Right forelimb (tissue), 1 donor: ENCODE measurements around the gene S100A7.

ENCODE experiments used
- DNase-seq: peaks from one replicate; pipeline ENCODE4 v3.0.0-alpha.2; 2018

S100A7 gene

GRCh38 chr1:153460551-153460950, at the start of gene S100A7:
Gene S100A7 (minus strand): TSS chr1:153460651. CDS start chr1:153459013, 1,638 bp downstream.
- no peak for DNase-seq

- no peak for DNase-seq
Observed at GRCh38 chr1:153509729-153510354, 49.4 kb upstream of the S100A7 start.

- DNase-seq = no peak
Observed at GRCh38 chr1:153509036-153509435, 48.6 kb upstream of the S100A7 start.

GRCh38 chr1:153507926-153508583, 47.6 kb upstream of the S100A7 start:
- DNase-seq = no peak

- peak; percentile 87 for DNase-seq
Observed at GRCh38 chr1:153506831-153507413, 46.5 kb upstream of the S100A7 start.

GRCh38 chr1:153506386-153506785, 45.9 kb upstream of the S100A7 start:
- no peak for DNase-seq

- no peak for DNase-seq
Observed at GRCh38 chr1:153505576-153505975, 45.1 kb upstream of the S100A7 start.

GRCh38 chr1:153503766-153504165, 43.3 kb upstream of the S100A7 start:
- DNase-seq = no peak

- no peak for DNase-seq
Observed at GRCh38 chr1:153498746-153499145, 38.3 kb upstream of the S100A7 start.

GRCh38 chr1:153495536-153495935, 35.1 kb upstream of the S100A7 start:
- no peak for DNase-seq

- peak; percentile 86 for DNase-seq
Observed at GRCh38 chr1:153494976-153495535, 34.6 kb upstream of the S100A7 start.

GRCh38 chr1:153493343-153493960, 33.0 kb upstream of the S100A7 start:
- no peak for DNase-seq

- peak; percentile 71 for DNase-seq
Observed at GRCh38 chr1:153490272-153491051, 30.0 kb upstream of the S100A7 start.

GRCh38 chr1:153488731-153489130, 28.3 kb upstream of the S100A7 start:
- no peak for DNase-seq

GRCh38 chr1:153487707-153488106, 27.3 kb upstream of the S100A7 start:
- DNase-seq = no peak

- DNase-seq = no peak
Observed at GRCh38 chr1:153485863-153486262, 25.4 kb upstream of the S100A7 start.

- DNase-seq = no peak
Observed at GRCh38 chr1:153483776-153484175, 23.3 kb upstream of the S100A7 start.

GRCh38 chr1:153481124-153481523, 20.7 kb upstream of the S100A7 start:
- DNase-seq = no peak

GRCh38 chr1:153478692-153479618, 18.5 kb upstream of the S100A7 start:
- DNase-seq = no peak

GRCh38 chr1:153478047-153478691, 17.7 kb upstream of the S100A7 start:
- DNase-seq = no peak

GRCh38 chr1:153476491-153477093, 16.1 kb upstream of the S100A7 start:
- no peak for DNase-seq
